Prostate gland (tissue), 2 donors: ENCODE results near the gene TSPOAP1.

Experiments
- CTCF ChIP-seq, 4 experiments: fragments of 200-600 bp in 2 of 4; fragments of 450-650 bp in 2 of 4; sonication (generic) in 2 of 4; IDR thresholded peaks; 1 replicate in 3 of 4; 2 replicates in 1 of 4; pipeline ENCODE4 v1.5.1; 2016 to 2019; ENCODE audit warnings: antibody characterized with exemption in 4 of 4, mild to moderate bottlenecking in 2 of 4, moderate library complexity in 2 of 4
- POLR2AphosphoS5 ChIP-seq: sonication (generic); formaldehyde crosslinking; IDR thresholded peaks from one replicate; pipeline ENCODE4 v1.6.1; 2017; ENCODE audit warnings: antibody characterized with exemption

GRCh38 chr17:58284613-58285421 lies 43.8 kb downstream of the TSPOAP1 start:
- TF ChIP-seq POLR2AphosphoS5 (no peak), CTCF (IDR thresholded peaks at IDR 0.05) (no peak)
